GM23338 (cell line): ENCODE results near the gene CRB2. TPM values are rescaled to one million over a fixed set of nuclear protein-coding genes. Genes with fewer than 3 reads are reported as not detected.

Experiments used
- ATAC-seq: fragments of 200-7000 bp; cut with Tn5 transposase; 3 replicates; pipeline ENCODE4 v1.9.1; 2020
- DNase-seq: peaks from one replicate; pipeline ENCODE4 v3.0.0-alpha.2; 2015; ENCODE audit warnings: low spot score
- H2AFZ ChIP-seq: fragments of 200-600 bp; sonication (generic); 2 replicates; pipeline ENCODE4 v1.8.0; 2016; ENCODE audit warnings: antibody characterized with exemption, mild to moderate bottlenecking, moderate library complexity
- H3F3A ChIP-seq: fragments of 200-600 bp; sonication (generic); replicated peaks from 2 replicates; pipeline ENCODE4 v1.8.0; 2017; ENCODE audit warnings: antibody characterized with exemption, mixed run types, low read depth
- H3K27ac ChIP-seq: fragments of 200-600 bp; sonication (generic); 2 replicates; pipeline ENCODE4 v1.6.1; 2016; ENCODE audit warnings: low read depth
- H3K27me3 ChIP-seq: fragments of 200-600 bp; sonication (generic); 2 replicates; pipeline ENCODE4 v1.8.0; 2016; ENCODE audit warnings: mild to moderate bottlenecking, mixed run types, moderate library complexity; ENCODE audit not compliant: insufficient read depth
- H3K36me3 ChIP-seq: fragments of 200-600 bp; sonication (generic); 2 replicates; pipeline ENCODE4 v1.8.0; 2016; ENCODE audit warnings: mild to moderate bottlenecking; ENCODE audit not compliant: insufficient read depth
- H3K4me1 ChIP-seq: fragments of 200-600 bp; sonication (generic); 2 replicates; pipeline ENCODE4 v1.8.0; 2016; ENCODE audit warnings: mild to moderate bottlenecking, moderate library complexity; ENCODE audit not compliant: insufficient read depth
- H3K4me2 ChIP-seq: fragments of 200-600 bp; sonication (generic); 2 replicates; pipeline ENCODE4 v1.7.1; 2017; ENCODE audit warnings: mixed run types
- H3K4me3 ChIP-seq: fragments of 200-600 bp; sonication (generic); 2 replicates; pipeline ENCODE4 v1.6.1; 2016; ENCODE audit warnings: mixed run types
- H3K79me2 ChIP-seq: fragments of 200-600 bp; sonication (generic); replicated peaks from 2 replicates; pipeline ENCODE4 v1.8.0; 2017; ENCODE audit warnings: mild to moderate bottlenecking; ENCODE audit not compliant: insufficient read depth
- H3K9me2 ChIP-seq: fragments of 200-600 bp; sonication (generic); 2 replicates; pipeline ENCODE4 v1.8.0; 2017; ENCODE audit not compliant: insufficient read depth
- H4K20me1 ChIP-seq: fragments of 200-600 bp; sonication (generic); replicated peaks from 2 replicates; pipeline ENCODE4 v1.8.0; 2017; ENCODE audit warnings: mild to moderate bottlenecking; ENCODE audit not compliant: insufficient read depth
- H3K27ac Mint-ChIP-seq: 2 replicates; pipeline ENCODE4 v1.8.0; 2020; ENCODE audit warnings: inconsistent platforms, mild to moderate bottlenecking, moderate library complexity, mixed read lengths
- H3K27me3 Mint-ChIP-seq: 3 replicates; pipeline ENCODE4 v1.8.0; 2022; ENCODE audit warnings: low read depth, mild to moderate bottlenecking, moderate library complexity, mixed read lengths, inconsistent platforms; ENCODE audit not compliant: insufficient read depth, poor library complexity
- H3K36me3 Mint-ChIP-seq: 3 replicates; pipeline ENCODE4 v1.8.0; 2021; ENCODE audit warnings: low read depth, mild to moderate bottlenecking, inconsistent platforms, moderate library complexity, mixed read lengths
- H3K4me1 Mint-ChIP-seq: 3 replicates; pipeline ENCODE4 v1.8.0; 2020; ENCODE audit warnings: mild to moderate bottlenecking, inconsistent platforms, mixed read lengths
- H3K4me3 Mint-ChIP-seq: 3 replicates; pipeline ENCODE4 v1.8.0; 2021; ENCODE audit warnings: moderate library complexity, mild to moderate bottlenecking, inconsistent platforms, mixed read lengths
- H3K9me3 Mint-ChIP-seq: 3 replicates; pipeline ENCODE4 v1.8.0; 2020; ENCODE audit warnings: moderate library complexity, mild to moderate bottlenecking, inconsistent platforms, mixed read lengths
- CREB1 ChIP-seq: fragments of 250-450 bp; sonication (Bioruptor Pico); IDR thresholded peaks from 2 replicates; pipeline ENCODE4 v1.5.0; 2020; ENCODE audit warnings: low read depth, mild to moderate bottlenecking, moderate library complexity
- EZH2 ChIP-seq: fragments of 200-600 bp; sonication (generic); IDR thresholded peaks from one replicate; pipeline ENCODE4 v1.8.0; 2017; ENCODE audit warnings: antibody characterized with exemption, mild to moderate bottlenecking, low read depth; ENCODE audit not compliant: unreplicated experiment
- EZH2phosphoT487 ChIP-seq: fragments of 200-600 bp; sonication (generic); IDR thresholded peaks from one replicate; pipeline ENCODE4 v1.8.1; 2018; ENCODE audit warnings: antibody characterized with exemption; ENCODE audit not compliant: unreplicated experiment
- JUNB ChIP-seq: IDR thresholded peaks from one replicate; pipeline ENCODE4 v1.6.1; 2016; ENCODE audit warnings: antibody characterized with exemption; ENCODE audit not compliant: unreplicated experiment
- NANOG ChIP-seq: IDR thresholded peaks from 2 replicates; pipeline ENCODE4 v1.6.1; 2016; ENCODE audit warnings: antibody characterized with exemption, borderline replicate concordance
- POLR2AphosphoS5 ChIP-seq: IDR thresholded peaks from 2 replicates; pipeline ENCODE4 v1.6.1; 2016; ENCODE audit warnings: antibody characterized with exemption, low read depth
- STAT1 ChIP-seq: IDR thresholded peaks from one replicate; pipeline ENCODE4 v1.6.1; 2016; ENCODE audit warnings: antibody characterized with exemption; ENCODE audit not compliant: unreplicated experiment
- ZNF114 ChIP-seq: fragments of 250-450 bp; sonication (Bioruptor Pico); IDR thresholded peaks from 2 replicates; pipeline ENCODE4 v1.5.0; 2020; ENCODE audit warnings: mild to moderate bottlenecking, moderate library complexity
- ZNF331 ChIP-seq: fragments of 250-450 bp; sonication (Bioruptor Pico); IDR thresholded peaks from 2 replicates; pipeline ENCODE4 v1.5.0; 2020; ENCODE audit warnings: low read depth, mild to moderate bottlenecking, moderate library complexity
- polyA plus RNA-seq: library from polyadenylated mRNA; unstranded; fragments of >200 nt; fragmentation: Nextera tagmentation; extraction: Ambion mirVana; gene quantifications from 2 replicates; pipeline ENCODE4 v1.2.1, GENCODE V29; 2016
- total RNA-seq: library from RNA; depleted of rRNA; stranded (reverse); fragments of >200 nt; shearing (Covaris generic); gene quantifications from 2 replicates; pipeline ENCODE4 v1.2.3, GENCODE V29; 2014
- TF ChIP-seq, protein P1 (sequence below): IDR thresholded peaks from one replicate; pipeline ENCODE4 v1.6.1; 2018; ENCODE audit warnings: antibody characterized with exemption; ENCODE audit not compliant: unreplicated experiment
- TF ChIP-seq, protein P2 (sequence below): IDR thresholded peaks from 2 replicates; pipeline ENCODE4 v1.6.1; 2016; ENCODE audit warnings: antibody characterized with exemption
- TF ChIP-seq, protein P3 (sequence below): fragments of 250-450 bp; sonication (Bioruptor Pico); IDR thresholded peaks from 2 replicates; pipeline ENCODE4 v1.5.0; 2020; ENCODE audit warnings: mild to moderate bottlenecking, moderate library complexity
- TF ChIP-seq, protein P4 (sequence below), 2 experiments: fragments of 200-600 bp in 1 of 2; sonication (generic) in 1 of 2; conservative IDR thresholded peaks; 2 replicates each; pipeline versions ENCODE4 v1.5.1 to v1.6.1; 2016 to 2017; ENCODE audit warnings: antibody characterized with exemption in 2 of 2, low read depth in 2 of 2, mild to moderate bottlenecking in 2 of 2, moderate library complexity in 1 of 2

Gene CRB2
- total and polyA plus RNA-seq, 2 experiments from 2014 or later, result 0.34 to 10.2 TPM

DNA sequence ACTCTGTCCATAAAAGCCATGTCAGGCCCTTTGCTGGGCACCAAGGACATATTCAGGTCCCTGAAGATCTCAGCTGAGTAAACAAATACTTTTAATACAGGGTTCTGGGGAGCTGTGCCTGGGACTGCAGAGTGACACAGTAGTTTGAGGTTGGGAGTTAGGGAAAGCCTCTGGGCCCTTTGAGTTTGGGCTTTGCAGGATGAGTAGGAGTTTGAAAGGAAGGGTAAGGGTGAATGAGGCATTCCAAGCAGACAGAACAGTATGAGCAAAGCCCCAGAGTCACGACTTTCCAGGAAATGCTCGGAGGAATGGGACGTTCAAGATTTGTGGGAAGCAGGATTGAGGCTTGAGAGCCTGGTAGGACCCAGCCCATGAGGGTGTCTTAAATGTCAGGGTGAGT lies 13.3 kb downstream of the CRB2 start (continued):
- TF ChIP-seq, protein P1, sequence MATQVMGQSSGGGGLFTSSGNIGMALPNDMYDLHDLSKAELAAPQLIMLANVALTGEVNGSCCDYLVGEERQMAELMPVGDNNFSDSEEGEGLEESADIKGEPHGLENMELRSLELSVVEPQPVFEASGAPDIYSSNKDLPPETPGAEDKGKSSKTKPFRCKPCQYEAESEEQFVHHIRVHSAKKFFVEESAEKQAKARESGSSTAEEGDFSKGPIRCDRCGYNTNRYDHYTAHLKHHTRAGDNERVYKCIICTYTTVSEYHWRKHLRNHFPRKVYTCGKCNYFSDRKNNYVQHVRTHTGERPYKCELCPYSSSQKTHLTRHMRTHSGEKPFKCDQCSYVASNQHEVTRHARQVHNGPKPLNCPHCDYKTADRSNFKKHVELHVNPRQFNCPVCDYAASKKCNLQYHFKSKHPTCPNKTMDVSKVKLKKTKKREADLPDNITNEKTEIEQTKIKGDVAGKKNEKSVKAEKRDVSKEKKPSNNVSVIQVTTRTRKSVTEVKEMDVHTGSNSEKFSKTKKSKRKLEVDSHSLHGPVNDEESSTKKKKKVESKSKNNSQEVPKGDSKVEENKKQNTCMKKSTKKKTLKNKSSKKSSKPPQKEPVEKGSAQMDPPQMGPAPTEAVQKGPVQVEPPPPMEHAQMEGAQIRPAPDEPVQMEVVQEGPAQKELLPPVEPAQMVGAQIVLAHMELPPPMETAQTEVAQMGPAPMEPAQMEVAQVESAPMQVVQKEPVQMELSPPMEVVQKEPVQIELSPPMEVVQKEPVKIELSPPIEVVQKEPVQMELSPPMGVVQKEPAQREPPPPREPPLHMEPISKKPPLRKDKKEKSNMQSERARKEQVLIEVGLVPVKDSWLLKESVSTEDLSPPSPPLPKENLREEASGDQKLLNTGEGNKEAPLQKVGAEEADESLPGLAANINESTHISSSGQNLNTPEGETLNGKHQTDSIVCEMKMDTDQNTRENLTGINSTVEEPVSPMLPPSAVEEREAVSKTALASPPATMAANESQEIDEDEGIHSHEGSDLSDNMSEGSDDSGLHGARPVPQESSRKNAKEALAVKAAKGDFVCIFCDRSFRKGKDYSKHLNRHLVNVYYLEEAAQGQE, result no peak
- TF ChIP-seq STAT1 (no peak), CREB1 (no peak), ZNF331 (no peak), POLR2AphosphoS5 (no peak), JUNB (no peak), NANOG (no peak), ZNF114 (CRISPR knock-in tag) (no peak), EZH2 (no peak), EZH2phosphoT487 (no peak)
- TF ChIP-seq, protein P2, sequence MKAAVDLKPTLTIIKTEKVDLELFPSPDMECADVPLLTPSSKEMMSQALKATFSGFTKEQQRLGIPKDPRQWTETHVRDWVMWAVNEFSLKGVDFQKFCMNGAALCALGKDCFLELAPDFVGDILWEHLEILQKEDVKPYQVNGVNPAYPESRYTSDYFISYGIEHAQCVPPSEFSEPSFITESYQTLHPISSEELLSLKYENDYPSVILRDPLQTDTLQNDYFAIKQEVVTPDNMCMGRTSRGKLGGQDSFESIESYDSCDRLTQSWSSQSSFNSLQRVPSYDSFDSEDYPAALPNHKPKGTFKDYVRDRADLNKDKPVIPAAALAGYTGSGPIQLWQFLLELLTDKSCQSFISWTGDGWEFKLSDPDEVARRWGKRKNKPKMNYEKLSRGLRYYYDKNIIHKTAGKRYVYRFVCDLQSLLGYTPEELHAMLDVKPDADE, result no peak

DNA sequence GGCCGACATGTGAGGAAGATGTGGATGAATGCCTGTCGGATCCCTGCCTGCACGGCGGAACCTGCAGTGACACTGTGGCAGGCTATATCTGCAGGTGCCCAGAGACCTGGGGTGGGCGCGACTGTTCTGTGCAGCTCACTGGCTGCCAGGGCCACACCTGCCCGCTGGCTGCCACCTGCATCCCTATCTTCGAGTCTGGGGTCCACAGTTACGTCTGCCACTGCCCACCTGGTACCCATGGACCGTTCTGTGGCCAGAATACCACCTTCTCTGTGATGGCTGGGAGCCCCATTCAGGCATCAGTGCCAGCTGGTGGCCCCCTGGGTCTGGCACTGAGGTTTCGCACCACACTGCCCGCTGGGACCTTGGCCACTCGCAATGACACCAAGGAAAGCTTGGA lies 14.1 kb downstream of the CRB2 start:
- H3K27me3 Mint-ChIP-seq, result peaks cover 39% of the 10 kb centered on the region
- H3K79me2 ChIP-seq, result no peaks in the 10 kb centered on the region
- no peak overlapping the region for H3K27ac Mint-ChIP-seq
- peaks cover 5% of the 10 kb centered on the region for H3K4me1 ChIP-seq
- peaks cover 37% of the 10 kb centered on the region for H3K27me3 ChIP-seq
- no peak overlapping the region for H2AFZ ChIP-seq
- no peaks in the 10 kb centered on the region for H3K9me3 Mint-ChIP-seq
- peaks cover 32% of the 10 kb centered on the region for H3K4me1 Mint-ChIP-seq
- no peaks in the 10 kb centered on the region for H3K36me3 ChIP-seq
- TF ChIP-seq CREB1 (no peak), ZNF114 (CRISPR knock-in tag) (no peak), EZH2 (no peak), JUNB (no peak), POLR2AphosphoS5 (no peak)
- TF ChIP-seq, protein P3, sequence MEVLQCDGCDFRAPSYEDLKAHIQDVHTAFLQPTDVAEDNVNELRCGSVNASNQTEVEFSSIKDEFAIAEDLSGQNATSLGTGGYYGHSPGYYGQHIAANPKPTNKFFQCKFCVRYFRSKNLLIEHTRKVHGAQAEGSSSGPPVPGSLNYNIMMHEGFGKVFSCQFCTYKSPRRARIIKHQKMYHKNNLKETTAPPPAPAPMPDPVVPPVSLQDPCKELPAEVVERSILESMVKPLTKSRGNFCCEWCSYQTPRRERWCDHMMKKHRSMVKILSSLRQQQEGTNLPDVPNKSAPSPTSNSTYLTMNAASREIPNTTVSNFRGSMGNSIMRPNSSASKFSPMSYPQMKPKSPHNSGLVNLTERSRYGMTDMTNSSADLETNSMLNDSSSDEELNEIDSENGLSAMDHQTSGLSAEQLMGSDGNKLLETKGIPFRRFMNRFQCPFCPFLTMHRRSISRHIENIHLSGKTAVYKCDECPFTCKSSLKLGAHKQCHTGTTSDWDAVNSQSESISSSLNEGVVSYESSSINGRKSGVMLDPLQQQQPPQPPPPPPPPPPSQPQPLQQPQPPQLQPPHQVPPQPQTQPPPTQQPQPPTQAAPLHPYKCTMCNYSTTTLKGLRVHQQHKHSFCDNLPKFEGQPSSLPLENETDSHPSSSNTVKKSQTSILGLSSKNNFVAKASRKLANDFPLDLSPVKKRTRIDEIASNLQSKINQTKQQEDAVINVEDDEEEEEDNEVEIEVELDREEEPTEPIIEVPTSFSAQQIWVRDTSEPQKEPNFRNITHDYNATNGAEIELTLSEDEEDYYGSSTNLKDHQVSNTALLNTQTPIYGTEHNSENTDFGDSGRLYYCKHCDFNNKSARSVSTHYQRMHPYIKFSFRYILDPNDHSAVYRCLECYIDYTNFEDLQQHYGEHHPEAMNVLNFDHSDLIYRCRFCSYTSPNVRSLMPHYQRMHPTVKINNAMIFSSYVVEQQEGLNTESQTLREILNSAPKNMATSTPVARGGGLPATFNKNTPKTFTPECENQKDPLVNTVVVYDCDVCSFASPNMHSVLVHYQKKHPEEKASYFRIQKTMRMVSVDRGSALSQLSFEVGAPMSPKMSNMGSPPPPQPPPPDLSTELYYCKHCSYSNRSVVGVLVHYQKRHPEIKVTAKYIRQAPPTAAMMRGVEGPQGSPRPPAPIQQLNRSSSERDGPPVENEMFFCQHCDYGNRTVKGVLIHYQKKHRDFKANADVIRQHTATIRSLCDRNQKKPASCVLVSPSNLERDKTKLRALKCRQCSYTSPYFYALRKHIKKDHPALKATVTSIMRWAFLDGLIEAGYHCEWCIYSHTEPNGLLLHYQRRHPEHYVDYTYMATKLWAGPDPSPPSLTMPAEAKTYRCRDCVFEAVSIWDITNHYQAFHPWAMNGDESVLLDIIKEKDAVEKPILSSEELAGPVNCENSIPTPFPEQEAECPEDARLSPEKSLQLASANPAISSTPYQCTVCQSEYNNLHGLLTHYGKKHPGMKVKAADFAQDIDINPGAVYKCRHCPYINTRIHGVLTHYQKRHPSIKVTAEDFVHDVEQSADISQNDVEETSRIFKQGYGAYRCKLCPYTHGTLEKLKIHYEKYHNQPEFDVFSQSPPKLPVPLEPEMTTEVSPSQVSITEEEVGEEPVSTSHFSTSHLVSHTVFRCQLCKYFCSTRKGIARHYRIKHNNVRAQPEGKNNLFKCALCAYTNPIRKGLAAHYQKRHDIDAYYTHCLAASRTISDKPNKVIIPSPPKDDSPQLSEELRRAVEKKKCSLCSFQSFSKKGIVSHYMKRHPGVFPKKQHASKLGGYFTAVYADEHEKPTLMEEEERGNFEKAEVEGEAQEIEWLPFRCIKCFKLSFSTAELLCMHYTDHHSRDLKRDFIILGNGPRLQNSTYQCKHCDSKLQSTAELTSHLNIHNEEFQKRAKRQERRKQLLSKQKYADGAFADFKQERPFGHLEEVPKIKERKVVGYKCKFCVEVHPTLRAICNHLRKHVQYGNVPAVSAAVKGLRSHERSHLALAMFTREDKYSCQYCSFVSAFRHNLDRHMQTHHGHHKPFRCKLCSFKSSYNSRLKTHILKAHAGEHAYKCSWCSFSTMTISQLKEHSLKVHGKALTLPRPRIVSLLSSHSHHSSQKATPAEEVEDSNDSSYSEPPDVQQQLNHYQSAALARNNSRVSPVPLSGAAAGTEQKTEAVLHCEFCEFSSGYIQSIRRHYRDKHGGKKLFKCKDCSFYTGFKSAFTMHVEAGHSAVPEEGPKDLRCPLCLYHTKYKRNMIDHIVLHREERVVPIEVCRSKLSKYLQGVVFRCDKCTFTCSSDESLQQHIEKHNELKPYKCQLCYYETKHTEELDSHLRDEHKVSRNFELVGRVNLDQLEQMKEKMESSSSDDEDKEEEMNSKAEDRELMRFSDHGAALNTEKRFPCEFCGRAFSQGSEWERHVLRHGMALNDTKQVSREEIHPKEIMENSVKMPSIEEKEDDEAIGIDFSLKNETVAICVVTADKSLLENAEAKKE (CRISPR knock-in tag), result no peak
- TF ChIP-seq, protein P4, sequence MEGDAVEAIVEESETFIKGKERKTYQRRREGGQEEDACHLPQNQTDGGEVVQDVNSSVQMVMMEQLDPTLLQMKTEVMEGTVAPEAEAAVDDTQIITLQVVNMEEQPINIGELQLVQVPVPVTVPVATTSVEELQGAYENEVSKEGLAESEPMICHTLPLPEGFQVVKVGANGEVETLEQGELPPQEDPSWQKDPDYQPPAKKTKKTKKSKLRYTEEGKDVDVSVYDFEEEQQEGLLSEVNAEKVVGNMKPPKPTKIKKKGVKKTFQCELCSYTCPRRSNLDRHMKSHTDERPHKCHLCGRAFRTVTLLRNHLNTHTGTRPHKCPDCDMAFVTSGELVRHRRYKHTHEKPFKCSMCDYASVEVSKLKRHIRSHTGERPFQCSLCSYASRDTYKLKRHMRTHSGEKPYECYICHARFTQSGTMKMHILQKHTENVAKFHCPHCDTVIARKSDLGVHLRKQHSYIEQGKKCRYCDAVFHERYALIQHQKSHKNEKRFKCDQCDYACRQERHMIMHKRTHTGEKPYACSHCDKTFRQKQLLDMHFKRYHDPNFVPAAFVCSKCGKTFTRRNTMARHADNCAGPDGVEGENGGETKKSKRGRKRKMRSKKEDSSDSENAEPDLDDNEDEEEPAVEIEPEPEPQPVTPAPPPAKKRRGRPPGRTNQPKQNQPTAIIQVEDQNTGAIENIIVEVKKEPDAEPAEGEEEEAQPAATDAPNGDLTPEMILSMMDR (conservative IDR thresholded peaks at IDR 0.05; ENCODE audit: low read depth in 2 of 2), result no peak
- no peak overlapping the region for H3K4me3 ChIP-seq
- DNase-seq, result no peak
- H3K36me3 Mint-ChIP-seq, result no peaks in the 10 kb centered on the region
- H3K4me3 Mint-ChIP-seq, result no peak overlapping the region
- H3K4me2 ChIP-seq, result no peak overlapping the region
- ATAC-seq, result no peak
- H3K9me2 ChIP-seq, result no peaks in the 10 kb centered on the region
- H3F3A ChIP-seq, result peaks cover 5% of the 10 kb centered on the region; the same call in 1 of the 2 replicates
- no peaks in the 10 kb centered on the region for H4K20me1 ChIP-seq
- no peak overlapping the region for H3K27ac ChIP-seq
